GM21515 (cell line): Measurements from ENCODE around the gene MICAL1.

ENCODE experiments used
- ATAC-seq: cut with Tn5 transposase; IDR thresholded peaks from one replicate; pipeline ENCODE4 v1.9.1; 2021; ENCODE audit not compliant: unreplicated experiment

Gene MICAL1

DNA sequence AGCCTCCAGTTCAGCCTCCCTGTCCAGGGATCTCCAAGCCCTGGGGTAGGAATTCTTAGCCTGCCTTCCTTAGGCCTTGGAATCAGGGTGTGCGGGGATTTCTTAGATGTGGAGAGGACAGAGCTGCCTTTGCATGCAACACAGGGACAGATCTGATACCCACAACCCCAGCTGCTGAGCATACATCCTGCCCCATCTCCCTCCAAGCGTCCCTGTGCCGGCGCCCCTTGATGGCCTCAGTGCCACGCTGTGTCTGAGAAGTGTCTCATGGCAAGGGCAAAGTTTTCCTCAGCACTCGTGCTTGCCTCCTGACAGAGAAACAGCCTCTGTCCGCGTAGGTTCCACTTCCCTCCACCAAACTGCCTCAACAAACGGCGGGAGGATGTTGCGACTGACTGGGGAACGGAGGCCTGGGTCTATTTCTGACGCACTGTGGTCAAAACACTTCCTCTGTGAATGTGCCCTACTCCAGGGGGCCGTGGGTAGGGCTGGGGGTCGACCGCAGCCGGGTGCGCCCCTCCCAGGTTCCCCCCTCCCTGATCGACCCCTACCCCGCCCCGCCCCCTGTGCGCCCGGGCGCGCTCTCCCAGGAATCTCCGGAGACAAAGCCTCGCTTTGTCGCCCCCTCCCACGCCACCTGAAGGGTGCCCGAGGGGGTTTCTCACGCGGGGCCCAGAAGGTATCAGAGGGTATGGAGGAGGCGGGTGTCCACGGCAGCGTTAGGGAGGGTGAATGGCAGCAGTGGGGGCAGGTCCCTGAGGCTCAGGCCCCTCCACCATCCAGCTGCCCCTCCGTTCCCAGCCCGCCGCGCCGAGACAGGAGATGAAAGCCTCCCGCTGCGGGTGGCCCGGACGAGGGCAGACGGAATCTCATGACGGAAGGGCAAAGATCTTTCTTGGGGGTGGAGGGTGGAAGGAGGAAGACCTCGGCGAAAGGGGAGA lies 806 bp downstream of the MICAL1 start:
- ATAC-seq, result peak; percentile 35

DNA sequence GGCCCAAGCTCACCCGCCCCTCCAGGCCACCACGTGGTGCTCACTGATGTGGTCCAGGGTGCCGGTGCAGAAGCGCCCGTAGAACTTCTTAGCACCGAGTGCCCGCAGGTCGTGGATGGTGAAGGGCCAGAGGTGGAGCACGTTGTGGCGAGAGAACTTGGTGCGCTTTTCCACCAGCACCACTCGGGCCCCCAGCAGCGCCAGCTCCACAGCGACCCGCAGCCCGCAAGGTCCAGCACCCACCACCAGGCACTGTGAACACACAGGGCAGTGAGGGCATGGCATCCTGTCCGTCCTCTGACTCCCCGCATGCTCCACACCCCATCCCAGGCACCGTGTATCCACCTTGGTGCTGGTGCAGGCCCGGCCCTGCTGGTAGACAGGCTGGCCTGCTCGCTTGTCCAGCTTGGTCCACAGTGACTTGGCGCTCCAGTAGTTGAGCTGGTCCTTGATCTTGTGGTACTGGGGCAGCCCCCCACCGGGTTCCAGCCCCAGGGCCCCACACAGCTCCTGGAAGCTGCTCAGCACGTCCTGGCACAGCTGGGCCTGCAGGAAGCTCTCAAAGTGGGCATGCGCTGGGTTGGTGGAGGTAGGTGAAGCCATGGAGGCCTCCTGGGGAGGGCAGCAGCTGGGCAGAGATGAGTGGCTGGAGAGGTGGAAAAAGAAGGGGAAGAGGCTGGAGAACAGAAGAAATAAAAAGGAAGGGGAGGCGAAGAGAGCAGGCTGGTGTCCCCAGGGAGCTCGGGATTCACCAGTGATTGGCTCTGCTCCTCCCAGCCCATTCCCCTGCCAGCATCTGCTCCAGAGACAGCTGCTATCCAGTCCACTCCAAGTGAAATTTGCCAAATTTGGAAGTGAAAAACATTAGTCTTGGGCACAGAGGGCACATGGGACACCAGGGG lies 1.7 kb downstream of the MICAL1 start:
- ATAC-seq, result no peak

DNA sequence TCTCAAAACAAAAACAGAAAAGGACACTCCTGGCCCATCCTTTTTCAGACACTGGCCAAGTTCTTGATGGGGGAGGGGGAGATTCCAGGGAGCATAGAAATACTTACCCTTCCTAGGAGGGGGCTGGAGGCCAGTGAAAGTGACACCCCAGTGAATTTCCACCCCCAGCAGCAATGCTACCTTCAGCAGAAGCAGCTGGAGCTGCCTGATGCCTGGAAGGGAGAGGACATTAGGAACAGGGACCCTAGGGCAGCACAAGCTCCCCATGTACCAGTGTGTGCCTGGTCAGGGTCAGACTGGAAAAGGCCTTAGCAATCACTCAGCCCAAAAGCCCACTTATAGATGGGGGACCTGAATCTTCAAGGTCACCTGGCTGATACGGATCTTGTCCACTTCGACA lies 2.4 kb downstream of the MICAL1 start:
- ATAC-seq, result no peak

DNA sequence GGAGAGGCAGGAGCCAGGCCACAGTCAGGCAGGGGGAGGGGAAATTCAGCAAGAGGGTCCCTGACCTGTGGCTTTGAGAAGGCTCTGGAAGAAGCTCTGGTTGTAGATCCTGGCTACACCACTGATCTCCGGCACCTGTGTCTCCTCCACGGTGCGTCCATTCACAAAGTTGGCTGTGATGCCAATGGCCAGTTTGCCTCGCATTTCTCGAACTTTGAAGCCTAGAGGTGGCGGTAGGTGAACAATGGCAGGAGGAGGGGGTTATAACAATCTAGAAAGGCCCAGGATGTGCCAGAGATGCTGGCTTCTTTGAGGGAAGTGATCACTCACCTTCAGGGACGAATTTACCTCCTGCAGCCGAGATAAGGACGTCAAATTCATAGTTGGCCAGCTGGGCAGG lies 3.4 kb downstream of the MICAL1 start:
- ATAC-seq, result no peak

DNA sequence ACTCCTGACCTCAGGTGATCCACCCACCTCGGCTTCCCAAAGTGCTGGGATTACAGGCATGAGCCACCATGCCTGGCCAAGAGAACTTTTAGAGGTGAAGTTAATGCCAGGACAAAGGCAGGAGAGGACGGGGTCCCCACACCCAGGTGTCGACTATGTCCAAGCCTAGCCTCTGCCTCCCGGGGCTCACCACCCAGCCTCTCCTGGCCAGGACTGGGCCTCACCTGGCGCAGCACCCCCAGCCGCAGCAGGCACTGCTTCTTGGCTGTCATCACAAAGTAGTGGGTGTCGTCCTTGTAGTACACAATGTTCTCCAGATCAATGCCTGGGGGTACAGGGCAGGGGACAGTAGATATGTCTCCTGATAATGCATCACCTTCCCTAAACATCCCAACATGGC lies 4.2 kb downstream of the MICAL1 start:
- no peak for ATAC-seq

DNA sequence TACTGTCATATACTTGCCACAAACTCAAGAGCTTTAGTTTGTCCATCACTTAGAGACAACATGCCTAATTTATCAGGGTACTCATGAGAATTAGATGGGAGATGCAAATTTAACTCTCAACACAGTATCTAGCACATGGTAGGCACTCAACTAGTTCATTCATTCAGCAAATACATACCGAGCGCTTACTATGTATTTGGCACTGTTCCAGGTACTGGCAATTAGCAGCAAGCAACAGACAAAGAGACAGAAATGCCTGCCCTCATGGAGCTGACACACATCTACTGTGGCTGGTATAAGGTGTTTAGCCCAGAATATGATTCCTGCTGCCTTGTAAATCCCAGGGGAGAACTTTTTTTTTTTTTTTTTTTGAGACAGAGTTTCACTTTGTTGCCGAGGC lies 4.8 kb downstream of the MICAL1 start:
- no peak for ATAC-seq

DNA sequence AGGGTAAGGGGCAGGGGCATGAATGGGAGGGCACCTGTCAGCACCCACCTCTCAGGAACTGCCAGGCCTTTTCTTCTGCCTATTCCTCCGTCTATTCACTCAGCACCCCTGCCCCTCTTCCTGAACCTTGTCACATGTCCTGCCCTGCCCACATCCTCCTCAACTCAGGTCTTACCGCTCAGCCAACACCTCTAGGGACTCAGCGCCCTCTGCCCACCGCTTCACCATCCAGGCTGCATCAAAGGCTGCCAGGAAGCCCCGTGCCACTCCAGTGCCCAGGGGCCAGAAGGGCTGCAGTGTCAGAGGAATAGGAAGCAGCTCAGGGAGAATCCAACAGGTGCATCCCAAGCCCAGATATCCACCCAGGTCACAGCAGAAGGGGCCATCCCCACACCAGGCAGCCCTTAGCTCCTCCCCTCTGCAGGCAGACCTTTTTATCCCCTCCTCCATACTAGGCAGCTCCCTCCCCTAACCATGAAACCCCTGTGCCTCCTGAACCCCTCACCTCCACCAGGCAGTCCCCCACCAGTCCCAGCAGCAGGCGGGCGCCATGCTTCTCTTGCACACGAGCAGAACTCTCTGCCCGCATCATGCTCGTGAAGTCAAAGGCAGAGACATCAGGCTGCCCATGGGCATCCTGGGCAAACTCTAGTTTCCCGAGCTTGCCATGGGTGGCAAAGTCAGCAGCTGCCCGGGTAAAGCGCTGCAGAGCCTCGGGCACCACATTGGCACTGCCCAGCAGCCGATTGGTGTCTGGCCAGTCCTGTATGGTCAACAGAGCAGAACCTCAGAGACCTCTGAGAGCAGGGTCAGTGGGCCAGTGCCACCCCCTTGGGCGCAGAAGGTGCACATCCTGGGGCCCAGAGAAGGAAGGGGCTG lies 5.5 kb downstream of the MICAL1 start:
- ATAC-seq, result no peak

DNA sequence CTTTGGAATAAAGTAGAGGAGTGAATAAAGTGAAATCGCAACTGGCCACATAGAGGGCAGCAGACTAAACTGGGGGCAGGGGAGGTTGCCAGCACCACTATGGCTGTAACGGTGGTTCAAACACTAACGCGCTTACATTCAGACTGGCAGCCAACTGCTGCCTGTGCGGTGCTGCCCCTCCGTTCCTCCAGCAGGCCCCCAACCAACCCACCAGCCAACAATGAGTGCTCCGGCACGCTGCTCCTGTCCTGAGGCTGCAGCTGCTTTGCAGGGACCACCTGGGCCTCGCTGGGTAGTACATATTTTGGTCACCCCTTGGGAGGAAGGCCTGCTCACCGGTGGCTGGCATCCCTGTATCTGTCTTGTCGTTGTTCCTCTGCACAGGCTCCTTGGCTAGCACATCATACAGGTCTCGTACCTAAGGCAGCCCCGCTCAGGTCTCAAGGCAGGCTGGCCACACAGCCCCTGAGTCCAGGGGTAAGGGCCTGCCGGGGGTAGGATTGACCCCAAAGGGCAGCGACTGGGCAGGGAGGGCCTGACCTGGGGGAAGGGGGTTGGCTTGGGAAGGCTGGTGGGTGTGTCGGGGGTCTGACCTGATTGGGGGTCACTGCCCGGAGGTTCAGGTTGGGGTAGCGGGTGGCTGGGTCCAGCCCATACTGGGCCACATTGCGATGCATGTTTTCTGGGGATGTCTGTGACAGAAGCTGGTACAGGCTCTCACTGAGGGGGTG lies 6.3 kb downstream of the MICAL1 start:
- no peak for ATAC-seq

DNA sequence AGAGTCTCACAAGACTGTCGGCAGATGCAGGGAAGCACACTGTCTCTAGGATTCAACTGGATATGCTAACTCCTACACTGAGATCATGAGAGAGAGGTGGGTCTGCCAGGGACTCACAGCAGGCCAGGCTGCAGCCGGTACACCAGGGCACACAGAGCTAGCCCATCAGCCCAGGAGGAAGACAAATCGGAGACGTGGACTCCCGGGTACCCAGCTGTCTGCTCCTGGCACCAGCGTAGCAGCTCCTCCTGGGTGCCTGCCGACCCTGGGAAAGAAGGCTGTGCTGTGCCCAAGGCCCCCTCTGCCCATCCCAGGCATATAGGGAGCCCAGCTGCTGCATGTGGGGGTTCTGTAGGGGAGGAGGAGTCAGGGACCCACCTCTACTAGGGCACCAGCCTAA lies 7.0 kb downstream of the MICAL1 start:
- ATAC-seq, result no peak

DNA sequence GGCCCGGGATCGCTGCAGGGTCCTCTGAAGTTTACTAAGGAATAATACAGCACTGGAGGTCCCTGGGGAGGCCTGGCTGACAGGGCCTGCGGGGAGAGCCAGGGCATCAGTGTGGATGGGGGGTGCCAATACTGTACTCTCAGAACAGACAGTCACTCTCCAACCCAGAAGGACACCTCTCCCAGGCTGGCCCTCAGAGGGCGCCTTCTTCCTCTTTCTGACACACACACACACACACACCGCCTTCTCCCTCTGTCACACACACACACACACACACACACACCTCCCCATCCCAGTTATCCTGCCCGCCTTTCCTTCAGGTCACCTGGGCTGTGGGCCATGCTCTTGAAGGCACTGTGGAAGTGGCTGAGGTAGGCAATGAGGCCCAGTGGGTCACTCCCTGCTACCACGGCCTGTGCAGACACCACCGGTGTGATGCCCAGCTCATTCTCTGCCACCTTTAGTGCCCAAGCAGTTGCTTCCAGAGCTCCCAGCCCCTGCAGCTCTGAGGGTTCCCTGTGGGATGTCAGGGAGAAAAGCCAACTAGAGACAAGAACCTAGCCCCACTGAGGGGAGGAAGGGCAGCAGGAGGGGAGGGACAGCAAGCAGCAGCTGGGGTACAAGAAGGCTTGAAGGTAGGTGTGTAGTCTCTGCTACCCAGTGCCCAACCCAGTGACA lies 7.6 kb downstream of the MICAL1 start:
- ATAC-seq, result no peak

DNA sequence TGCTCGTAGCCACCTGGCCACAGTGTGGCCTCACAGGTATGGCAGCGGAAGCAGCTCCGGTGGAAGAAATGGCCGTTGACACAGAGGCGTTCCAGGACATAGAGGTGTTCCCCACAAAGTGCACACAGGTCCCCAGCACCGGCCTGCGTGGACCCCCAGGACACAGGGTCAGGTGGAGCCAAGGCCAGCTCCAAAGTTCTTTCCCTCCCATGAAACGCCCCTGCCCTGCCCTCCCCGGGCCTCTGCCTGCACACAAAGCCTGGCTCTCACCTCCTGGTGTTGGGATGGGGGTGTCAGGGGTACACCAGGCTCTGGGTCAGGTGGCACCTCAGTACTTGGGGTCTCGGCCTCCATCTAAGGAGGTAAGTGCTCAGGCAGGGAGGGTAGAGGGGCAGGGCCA lies 8.5 kb downstream of the MICAL1 start:
- ATAC-seq, result no peak

DNA sequence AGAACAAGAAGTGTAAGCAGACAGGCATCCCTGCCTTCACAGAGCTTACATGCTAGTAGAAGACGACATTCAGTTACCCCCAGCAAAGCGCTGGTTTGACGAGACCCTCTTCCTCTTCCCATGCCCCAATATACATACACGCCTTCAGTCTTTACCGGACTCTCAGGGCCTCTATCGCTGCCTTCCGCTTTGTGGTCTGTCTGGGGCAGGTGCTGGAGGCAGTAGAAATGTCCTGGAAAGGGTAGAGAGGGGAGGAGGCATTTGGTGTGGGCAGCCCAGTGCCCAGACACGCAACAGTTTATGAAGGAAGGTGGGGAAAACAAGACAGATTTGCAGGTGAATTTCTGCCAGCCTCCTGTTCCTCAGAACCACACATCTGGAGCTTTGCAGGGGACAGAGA lies 9.0 kb downstream of the MICAL1 start:
- no peak for ATAC-seq

DNA sequence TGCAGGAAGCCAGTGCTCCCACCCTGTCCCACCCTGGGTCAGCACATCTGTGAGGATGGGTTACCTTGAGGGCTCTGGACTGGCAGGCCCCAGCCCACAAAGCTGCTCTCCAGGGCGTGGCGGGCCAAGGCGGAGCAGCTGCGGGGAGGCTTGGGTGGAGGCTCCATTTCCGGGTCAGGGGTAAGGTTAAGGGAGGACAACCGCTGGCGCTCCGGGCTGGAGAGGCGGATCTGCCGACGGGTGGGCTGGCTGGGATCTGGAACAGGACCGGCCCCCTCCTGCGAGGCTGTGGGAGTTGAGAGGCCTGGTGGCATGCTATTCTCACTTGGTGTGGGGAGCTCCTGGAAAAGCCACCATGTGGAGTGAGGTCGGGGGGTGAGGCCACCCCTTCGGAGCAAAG lies 9.5 kb downstream of the MICAL1 start:
- no peak for ATAC-seq

DNA sequence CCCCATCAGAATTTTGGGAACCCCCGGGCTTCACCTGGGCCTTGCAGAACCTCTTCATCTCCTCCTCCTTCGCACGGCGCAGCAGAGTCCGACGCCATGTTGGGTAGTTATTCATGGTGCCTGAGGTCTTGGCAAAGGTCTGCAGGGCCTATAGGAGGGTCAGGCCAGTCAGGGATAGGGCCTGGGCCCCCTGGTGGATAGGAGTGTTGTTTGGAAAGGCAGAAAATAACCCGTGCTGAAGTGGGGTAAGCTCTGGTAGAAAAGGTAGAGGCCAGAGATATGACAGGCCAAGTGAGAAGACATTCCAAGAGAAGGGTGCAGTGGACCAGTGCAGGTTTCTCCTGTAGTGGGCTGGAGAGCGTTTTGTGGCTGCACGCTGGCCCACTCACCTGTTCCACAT lies 10.2 kb downstream of the MICAL1 start:
- ATAC-seq, result no peak

DNA sequence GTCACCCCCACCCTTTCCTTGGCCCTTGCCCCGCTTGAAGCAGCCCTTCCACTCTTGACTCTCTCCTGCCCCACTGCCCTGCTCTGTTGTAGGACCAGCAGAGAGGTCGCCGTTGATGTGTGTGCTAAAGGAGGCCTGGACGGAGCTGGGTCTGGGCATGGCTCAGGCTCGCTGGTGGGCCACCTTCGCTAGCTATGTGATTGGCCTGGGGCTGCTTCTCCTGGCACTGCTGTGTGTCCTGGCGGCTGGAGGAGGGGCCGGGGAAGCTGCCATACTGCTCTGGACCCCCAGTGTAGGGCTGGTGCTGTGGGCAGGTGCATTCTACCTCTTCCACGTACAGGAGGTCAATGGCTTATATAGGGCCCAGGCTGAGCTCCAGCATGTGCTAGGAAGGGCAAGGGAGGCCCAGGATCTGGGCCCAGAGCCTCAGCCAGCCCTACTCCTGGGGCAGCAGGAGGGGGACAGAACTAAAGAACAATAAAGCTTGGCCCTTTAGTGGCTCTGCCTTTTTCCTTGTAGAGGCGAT lies 12.1 kb downstream of the MICAL1 start:
- no peak for ATAC-seq

DNA sequence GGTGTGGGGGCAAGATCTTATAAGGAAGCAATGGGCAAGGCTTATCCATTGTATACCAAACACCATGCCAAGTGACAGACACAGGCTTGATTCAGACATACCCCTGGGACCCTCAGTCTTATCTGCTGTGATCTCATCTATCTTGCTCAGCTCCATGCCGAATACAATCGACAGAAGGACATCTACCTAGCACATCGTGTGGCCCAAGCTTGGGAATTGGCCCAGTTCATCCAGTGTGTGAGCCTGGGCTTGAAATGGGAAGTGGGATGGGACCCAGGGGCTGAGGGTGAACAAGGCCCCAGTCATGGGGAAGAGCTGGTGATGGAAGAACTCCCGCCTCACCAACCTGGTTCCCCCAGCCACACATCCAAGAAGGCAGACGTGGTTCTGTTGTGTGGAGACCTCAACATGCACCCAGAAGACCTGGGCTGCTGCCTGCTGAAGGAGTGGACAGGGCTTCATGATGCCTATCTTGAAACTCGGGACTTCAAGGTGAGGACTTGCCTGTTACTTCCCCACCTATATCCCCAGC lies 13.1 kb downstream of the MICAL1 start:
- ATAC-seq, result no peak

DNA sequence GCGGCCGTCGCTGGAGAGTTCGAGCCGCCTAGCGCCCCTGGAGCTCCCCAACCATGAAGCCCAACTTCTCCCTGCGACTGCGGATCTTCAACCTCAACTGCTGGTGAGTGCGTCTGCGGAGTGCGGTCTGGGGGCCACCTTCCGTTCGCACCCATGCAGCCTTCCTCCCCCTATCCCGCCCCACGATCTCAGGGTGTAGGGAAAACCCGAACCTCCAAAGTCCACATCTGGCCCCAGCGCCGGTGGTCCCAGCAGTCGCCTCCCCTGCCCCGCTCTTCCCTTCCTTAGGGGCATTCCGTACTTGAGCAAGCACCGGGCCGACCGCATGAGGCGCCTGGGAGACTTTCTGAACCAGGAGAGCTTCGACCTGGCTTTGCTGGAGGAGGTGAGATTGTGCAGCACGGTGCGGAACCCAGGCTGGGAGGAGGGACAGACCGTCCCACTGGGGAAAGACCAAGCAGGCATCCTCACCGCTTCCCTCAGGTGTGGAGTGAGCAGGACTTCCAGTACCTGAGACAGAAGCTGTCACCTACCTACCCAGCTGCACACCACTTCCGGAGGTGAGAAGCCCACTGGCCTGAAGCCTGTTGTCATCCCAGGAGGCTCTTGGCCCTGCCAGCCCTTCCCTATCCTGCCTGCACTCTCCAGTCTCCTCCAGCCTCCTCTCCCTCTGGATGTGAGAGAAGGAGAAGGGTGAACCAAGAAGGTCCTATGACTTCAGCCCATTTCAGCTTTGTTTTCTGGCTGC lies 14.3 kb downstream of the MICAL1 start:
- peak; percentile 14 for ATAC-seq

DNA sequence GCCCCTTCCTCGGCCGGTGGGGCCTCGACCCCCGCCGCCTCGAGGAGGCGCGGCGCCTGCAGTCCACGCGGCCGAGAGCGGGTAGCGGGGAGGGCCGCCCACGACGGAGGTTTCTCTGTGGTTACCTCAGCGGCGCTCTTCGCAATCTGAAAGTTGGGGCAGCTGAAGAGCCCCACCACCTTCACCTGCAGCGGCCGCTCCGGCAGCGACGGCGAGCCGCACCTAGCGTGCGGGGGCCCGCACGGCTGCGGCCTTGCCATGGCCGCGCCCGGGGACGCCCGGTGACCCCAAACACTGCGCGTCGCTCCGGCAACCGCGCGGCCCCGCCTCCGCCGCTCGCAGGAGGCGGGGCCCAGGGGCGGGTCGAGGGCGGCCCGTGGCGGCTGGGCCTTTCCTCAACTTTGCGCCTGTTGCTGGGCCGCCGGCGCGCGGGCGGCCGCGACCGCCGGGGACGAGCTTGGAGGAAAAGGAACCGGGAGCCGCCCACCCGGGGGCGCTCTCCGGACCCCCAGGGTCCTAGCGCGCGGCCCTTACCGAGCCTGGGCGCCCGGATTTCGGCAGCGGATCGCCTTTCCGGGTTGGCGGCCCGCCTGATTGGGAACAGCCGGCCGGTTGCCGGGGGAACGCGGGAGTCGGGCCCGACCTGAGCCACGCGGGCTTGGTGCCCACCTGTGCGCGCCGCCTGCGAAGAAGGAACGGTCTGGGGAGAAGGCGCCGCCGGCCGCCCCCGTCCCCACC lies 15.1 kb downstream of the MICAL1 start, which contains the start of the genes PPIL6 and SMPD2:
Gene PPIL6, minus strand, starts transcription at position 298 of the 738 bp plus-strand sequence. Its CDS starts 38 bp downstream, at position 260.
Gene SMPD2, plus strand, starts transcription at position 394 of the 738 bp plus-strand sequence. CDS start 398 bp downstream, outside the sequence.
- peak; percentile 85 for ATAC-seq
